ENCODE data around the gene ABTB2. TPM values are rescaled to one million over a fixed set of nuclear protein-coding genes. Genes with fewer than 3 reads are reported as not detected.

The ABTB2 gene
- total RNA-seq, 1 experiment from 2014 or later, result 5.5 TPM

DNA sequence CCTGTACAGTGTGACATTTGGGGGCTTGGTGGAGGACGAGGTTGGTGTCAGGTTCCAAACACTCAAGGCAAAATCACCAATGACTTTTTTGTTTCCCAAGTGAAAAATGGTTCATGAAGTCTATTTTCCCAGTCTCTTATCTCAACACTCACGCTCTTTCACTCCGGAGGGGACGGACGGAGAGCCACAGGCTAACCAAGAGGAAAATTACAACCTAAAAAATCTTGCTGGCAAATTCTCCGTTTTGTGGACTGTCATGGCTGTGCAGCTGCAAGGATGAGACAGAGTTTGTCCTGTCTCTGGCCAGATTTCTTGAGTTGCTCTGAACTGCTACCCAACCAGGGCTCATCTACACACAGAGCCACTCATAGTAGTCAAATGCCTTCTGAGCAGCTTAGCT, 101.2 kb downstream of the ABTB2 start:
- Mint-ChIP-seq H3K4me1 (peaks cover 7 to 11% of the 10 kb centered on the region in 2 experiments), H3K27ac (no peak overlapping the region), H3K9me3 (no peaks in the 10 kb centered on the region), H3K4me3 (no peak overlapping the region), H3K27me3 (ENCODE audit: low read depth) (no peaks in the 10 kb centered on the region; the same call in 1 of the 2 replicates), H3K36me3 (ENCODE audit: insufficient read depth in 1 of 3, low read depth in 3 of 3) (no peaks in the 10 kb centered on the region)
- no peak overlapping the region for H2AK5ac ChIP-seq (ENCODE audit: insufficient read length, low read length)
- no peak overlapping the region for H2BK20ac ChIP-seq (ENCODE audit: low read depth, low read length, poor library complexity, severe bottlenecking)
- H2BK5ac ChIP-seq (ENCODE audit: insufficient read length, low read length), result no peak overlapping the region
- no CpG with 5 or more reads among the region's 6 CpGs for WGBS (ENCODE audit: extremely low coverage, insufficient read length, low lambda C conversion rate)
- H3K23me2 ChIP-seq (ENCODE audit: insufficient read length, low read depth, low read length, poor library complexity, severe bottlenecking), result no peaks in the 10 kb centered on the region
- H4K8ac ChIP-seq (replicated peaks; ENCODE audit: insufficient read length, low read depth, low read length), result no peak overlapping the region
- H3K18ac ChIP-seq (ENCODE audit: insufficient read length, low read depth, low read length), result no peak overlapping the region
- TF ChIP-seq, protein P1, sequence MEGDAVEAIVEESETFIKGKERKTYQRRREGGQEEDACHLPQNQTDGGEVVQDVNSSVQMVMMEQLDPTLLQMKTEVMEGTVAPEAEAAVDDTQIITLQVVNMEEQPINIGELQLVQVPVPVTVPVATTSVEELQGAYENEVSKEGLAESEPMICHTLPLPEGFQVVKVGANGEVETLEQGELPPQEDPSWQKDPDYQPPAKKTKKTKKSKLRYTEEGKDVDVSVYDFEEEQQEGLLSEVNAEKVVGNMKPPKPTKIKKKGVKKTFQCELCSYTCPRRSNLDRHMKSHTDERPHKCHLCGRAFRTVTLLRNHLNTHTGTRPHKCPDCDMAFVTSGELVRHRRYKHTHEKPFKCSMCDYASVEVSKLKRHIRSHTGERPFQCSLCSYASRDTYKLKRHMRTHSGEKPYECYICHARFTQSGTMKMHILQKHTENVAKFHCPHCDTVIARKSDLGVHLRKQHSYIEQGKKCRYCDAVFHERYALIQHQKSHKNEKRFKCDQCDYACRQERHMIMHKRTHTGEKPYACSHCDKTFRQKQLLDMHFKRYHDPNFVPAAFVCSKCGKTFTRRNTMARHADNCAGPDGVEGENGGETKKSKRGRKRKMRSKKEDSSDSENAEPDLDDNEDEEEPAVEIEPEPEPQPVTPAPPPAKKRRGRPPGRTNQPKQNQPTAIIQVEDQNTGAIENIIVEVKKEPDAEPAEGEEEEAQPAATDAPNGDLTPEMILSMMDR (conservative IDR thresholded peaks at IDR 0.05), result no peak
- H3K14ac ChIP-seq (ENCODE audit: insufficient read depth, low read length), result no peak overlapping the region
- no peaks in the 10 kb centered on the region for H4K20me1 ChIP-seq (ENCODE audit: control insufficient read depth, insufficient read depth, insufficient read length)
- H2BK12ac ChIP-seq (ENCODE audit: insufficient read length, low read depth, low read length), result no peak overlapping the region
- H4K91ac ChIP-seq (ENCODE audit: insufficient read length, low read depth, low read length), result no peak overlapping the region
- H3K79me1 ChIP-seq (ENCODE audit: insufficient read depth, low read depth, low read length, poor library complexity, severe bottlenecking), result no peaks in the 10 kb centered on the region
- H3K23ac ChIP-seq (ENCODE audit: insufficient read length, low read depth, low read length), result no peak overlapping the region
- H3K4ac ChIP-seq (ENCODE audit: low read depth, low read length), result no peak overlapping the region
- H3K56ac ChIP-seq (ENCODE audit: insufficient read length, low read depth, low read length), result no peak overlapping the region
- no peak for DNase-seq
- no peak overlapping the region for H3K9ac ChIP-seq (ENCODE audit: extremely low read depth, insufficient read length, low read length)
- no peak overlapping the region for H2BK15ac ChIP-seq (ENCODE audit: low read depth, low read length)
- H3K4me1 ChIP-seq (ENCODE audit: insufficient read depth, low read length), result no peaks in the 10 kb centered on the region
- H3K27me3 ChIP-seq (ENCODE audit: insufficient read depth, low read length), result no peaks in the 10 kb centered on the region
- no peak overlapping the region for H4K5ac ChIP-seq (ENCODE audit: insufficient read length, low read depth, low read length)
- H3T11ph ChIP-seq (ENCODE audit: low read length), result no peak overlapping the region
- H3K79me2 ChIP-seq (ENCODE audit: insufficient read depth, low read length), result no peaks in the 10 kb centered on the region
- no peak overlapping the region for H2AFZ ChIP-seq (ENCODE audit: low read length)
- H3K9me3 ChIP-seq (ENCODE audit: control insufficient read depth, low read depth, low read length), result no peaks in the 10 kb centered on the region
- H2BK120ac ChIP-seq (ENCODE audit: low read depth, low read length, poor library complexity, severe bottlenecking), result no peak overlapping the region
- no peak overlapping the region for H3K4me2 ChIP-seq (ENCODE audit: insufficient read depth, insufficient read length, low read length)
- H3K27ac ChIP-seq (ENCODE audit: insufficient read length, low read depth, low read length), result no peak overlapping the region
